Upper lobe of left lung (tissue), 4 donors: ENCODE data around the gene DLEC1.

Source experiments
- CTCF ChIP-seq, 6 experiments: fragments of 450-650 bp in 4 of 6; fragments of 200-600 bp in 2 of 6; sonication (generic) in 2 of 6; IDR thresholded peaks; one replicate each; pipeline ENCODE4 v1.5.1; 2016 to 2019; ENCODE audit warnings: antibody characterized with exemption in 6 of 6
- EP300 ChIP-seq, 4 donors: sonication (generic); formaldehyde crosslinking; IDR thresholded peaks; one replicate each; pipeline ENCODE4 v1.5.1; 2017; ENCODE audit warnings: antibody characterized with exemption in 4 of 4, control low read depth in 2 of 4
- POLR2A ChIP-seq, 4 donors: fragments of 450-650 bp; IDR thresholded peaks; one replicate each; pipeline ENCODE4 v1.5.1; 2016 to 2017; ENCODE audit warnings: antibody characterized with exemption in 4 of 4, mild to moderate bottlenecking in 2 of 4

- TF ChIP-seq CTCF (IDR thresholded peaks at IDR 0.05) (no peak), POLR2A (IDR thresholded peaks at IDR 0.05) (no peak), EP300 (IDR thresholded peaks at IDR 0.05) (no peak)
These were observed 29.0 kb upstream of the DLEC1 start for GRCh38 chr3:38009807-38010591.
